HG03575 (cell line): ENCODE results near the gene ROMO1.
"Not testable (repeated sequence)": the region's sequence is repeated elsewhere in the genome, so short reads cannot be mapped to it uniquely, and the experiment has no call there.

Source experiments
- ATAC-seq: cut with Tn5 transposase; IDR thresholded peaks from one replicate; pipeline ENCODE4 v1.9.1; 2021; ENCODE audit not compliant: unreplicated experiment, insufficient number of reproducible peaks, low FRiP score; ENCODE audit errors: extremely low read depth

The ROMO1 gene

GRCh38 chr20:35674921-35675320 lies 24.3 kb upstream of the ROMO1 start:
- no peak for ATAC-seq

DNA sequence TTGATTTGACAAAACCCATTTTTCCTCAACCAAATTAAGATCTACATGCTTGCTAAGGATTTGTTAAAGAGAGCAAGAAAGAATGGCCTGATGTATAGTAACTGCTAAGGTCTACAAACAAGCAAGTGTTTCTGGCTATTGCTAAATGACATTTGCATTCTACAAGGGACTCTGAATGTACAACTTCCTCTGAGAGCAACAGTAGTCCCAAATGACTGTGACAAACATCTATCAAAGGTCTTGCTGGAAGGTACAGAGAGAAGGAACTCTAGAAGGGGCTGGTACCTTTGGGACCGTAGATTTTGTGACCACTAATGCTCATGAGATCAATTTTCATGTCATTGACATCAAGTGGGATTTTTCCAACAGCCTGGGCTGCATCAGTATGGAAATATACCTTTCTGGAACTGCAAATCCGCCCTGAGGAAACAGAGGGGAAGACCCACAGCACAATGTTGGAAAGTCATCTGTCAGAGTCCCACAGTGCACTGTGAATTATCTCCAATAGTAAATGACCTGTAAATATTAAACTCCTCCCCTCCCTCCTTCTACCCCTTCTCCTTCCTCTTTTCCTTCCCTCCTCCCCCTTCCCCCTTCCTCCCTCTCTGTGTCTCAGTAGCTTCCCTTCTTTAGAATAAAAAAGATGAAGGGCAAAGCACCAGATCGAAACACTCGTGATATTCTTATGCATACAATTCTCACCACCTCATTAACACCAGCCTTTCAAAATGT lies 18.6 kb upstream of the ROMO1 start:
- ATAC-seq = no peak

- no peak for ATAC-seq
Measured at GRCh38 chr20:35681960-35682359, 17.2 kb upstream of the ROMO1 start.

DNA sequence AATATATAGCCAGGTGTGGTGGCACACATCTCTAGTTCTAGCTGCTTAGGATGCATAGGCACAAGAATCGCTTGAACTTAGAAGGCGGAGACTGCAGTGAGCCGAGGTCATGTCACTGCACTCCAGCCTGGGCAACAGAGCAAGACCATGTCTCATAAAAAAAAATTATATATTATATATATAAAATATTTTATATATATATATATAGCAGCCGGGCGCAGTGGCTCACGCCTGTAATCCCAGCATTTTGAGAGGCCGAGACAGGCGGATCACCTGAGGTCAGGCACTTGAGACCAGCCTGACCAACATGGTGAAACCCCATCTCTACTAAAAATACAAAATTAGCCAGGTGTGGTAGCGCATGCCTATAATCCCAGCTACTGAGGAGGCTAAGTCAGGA lies 13.8 kb upstream of the ROMO1 start:
- not testable (repeated sequence) for ATAC-seq

DNA sequence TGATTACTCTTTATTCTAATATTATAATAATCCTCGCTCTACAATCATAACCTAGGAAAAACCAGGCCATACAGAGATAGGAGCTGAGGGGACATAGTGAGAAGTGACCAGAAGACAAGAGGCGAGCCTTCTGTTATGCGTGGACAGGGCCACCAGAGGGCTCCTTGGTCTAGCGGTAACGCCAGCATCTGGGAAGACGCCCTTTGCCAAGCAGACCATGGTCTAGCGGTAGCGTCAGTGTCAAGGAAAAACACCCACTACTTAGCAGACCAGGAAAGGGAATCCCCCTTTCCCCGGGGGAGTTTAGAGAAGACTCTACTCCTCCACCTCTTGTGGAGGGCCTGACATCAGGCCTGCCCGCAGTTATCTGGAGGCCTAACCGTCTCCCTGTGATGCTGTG lies 12.3 kb upstream of the ROMO1 start:
- ATAC-seq = not testable (repeated sequence)

DNA sequence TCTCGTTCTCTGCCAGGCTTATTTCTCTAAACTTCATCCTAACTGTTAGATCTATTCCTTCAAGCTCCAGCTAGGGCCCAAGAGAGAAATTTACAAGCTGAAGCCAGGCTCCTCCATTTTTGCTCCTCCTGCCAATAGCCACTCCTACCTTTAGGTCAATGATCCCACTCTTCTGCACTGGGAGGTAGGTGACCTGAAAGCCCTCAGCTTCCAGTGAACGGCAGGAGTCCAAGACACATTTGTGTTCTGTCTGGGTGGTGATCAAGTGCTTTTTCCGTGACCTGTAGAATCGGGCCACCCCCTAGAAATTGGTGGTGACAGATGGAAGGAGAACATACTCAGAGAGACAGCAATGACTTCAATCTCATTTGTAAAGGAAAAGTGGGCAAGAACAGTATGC lies 8.9 kb upstream of the ROMO1 start:
- ATAC-seq = no peak

- no peak for ATAC-seq
Measured at GRCh38 chr20:35695245-35695749, 3.9 kb upstream of the ROMO1 start.

DNA sequence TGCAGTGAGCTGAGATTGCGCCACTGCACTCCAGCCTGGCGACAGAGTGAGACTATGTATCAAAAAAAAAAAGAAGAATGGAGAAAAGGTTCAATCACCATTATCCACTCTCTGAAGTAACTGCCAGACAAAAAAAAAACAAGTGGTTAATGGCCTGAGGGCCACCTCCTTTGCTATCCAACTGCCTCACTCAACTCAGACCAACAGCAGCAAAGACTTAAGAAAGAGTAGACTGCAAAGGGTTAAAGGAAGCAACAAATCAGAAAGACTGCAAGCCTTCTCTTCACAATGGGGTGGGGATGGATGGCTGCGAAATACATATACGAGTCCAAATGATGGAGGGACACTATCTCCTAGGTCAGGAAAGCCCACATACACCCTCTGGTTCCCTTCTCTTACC lies 3.2 kb upstream of the ROMO1 start:
- no peak for ATAC-seq

GRCh38 chr20:35697696-35698297 lies 1.4 kb upstream of the ROMO1 start:
- ATAC-seq = no peak

GRCh38 chr20:35698298-35699126 lies 693 bp upstream of the ROMO1 start:
- ATAC-seq = no peak

DNA sequence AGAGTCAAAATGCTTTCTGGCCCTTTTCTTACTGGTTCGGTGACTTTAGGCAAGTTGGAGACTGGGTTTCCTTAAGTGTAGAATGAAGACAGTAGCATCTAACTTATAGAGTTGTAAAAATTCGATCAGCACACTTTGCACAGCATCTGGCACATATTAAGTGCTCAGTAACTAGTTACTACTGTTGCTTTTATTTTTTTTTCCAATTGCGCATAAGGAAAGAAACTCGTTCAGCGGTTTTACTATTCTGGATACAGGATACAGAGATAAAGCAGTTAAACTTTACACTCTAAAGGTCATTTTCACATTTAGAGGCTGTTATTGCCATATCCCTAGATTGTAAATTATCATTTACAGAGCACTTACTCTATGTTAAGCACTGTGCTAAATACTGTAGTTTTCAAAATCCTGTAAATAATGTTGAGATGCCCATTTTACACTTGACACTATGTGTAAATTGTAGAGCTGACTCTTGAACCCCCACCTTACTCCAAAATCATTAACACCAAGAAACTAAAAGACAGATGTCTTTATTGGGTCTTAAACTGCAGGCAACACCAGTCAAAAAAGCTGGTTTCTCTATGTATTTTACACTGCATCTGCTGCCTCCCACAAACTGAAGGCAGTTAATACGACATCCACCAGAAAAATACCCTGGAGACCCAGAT lies 886 bp downstream of the ROMO1 start:
- no peak for ATAC-seq

DNA sequence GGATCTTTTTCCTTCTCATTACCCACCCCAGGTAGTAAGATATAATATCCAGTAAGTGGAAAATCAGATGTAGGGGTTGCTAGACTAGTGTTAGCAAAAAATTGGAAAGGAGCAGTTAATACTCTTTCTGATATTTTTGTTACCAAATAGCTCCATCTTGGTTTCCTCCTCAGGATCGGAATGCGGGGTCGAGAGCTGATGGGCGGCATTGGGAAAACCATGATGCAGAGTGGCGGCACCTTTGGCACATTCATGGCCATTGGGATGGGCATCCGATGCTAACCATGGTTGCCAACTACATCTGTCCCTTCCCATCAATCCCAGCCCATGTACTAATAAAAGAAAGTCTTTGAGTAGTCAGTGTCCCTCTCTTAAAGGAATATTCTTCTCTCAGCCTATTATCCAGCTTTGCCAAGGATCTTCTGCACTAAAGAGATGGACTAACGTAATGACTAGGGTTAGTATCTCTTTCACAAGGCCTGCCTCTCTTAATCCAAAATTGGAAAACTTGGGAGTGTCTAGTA lies 1.5 kb downstream of the ROMO1 start:
- ATAC-seq = no peak

DNA sequence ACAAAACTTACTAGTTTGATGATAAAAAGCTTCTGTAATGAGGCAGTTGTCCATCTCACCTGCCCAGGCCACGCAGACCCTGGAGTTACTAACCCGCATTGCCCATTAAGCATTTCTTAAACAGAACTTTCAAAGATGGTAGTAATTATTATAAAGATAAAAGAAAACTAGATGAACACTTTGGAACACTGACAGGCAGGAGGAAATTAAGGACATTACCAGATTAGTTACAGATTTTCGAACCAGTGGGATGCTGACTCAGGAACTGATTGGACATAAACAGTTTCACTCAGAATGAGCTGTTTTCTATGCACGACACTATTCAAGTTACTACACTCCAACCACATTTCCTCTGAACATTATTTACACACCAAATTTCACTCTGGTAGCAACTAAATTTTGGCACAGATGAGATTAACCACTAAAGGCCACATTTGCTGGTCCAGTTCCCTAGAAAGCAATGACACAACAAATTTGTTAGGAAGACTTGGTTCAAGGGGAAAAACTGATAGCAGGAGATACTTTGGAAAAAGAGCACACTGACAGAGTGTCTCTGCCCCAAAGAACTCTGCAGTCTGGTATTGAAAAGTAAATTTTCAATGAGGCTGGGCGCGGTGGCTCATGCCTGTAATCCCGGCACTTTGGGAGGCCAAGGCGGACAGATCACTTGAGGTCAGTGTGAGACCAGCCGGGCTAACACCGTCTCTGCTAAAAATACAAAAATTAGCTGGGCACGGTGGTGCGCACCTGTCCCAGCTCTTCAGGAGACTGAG lies 3.0 kb downstream of the ROMO1 start:
- ATAC-seq = no peak

DNA sequence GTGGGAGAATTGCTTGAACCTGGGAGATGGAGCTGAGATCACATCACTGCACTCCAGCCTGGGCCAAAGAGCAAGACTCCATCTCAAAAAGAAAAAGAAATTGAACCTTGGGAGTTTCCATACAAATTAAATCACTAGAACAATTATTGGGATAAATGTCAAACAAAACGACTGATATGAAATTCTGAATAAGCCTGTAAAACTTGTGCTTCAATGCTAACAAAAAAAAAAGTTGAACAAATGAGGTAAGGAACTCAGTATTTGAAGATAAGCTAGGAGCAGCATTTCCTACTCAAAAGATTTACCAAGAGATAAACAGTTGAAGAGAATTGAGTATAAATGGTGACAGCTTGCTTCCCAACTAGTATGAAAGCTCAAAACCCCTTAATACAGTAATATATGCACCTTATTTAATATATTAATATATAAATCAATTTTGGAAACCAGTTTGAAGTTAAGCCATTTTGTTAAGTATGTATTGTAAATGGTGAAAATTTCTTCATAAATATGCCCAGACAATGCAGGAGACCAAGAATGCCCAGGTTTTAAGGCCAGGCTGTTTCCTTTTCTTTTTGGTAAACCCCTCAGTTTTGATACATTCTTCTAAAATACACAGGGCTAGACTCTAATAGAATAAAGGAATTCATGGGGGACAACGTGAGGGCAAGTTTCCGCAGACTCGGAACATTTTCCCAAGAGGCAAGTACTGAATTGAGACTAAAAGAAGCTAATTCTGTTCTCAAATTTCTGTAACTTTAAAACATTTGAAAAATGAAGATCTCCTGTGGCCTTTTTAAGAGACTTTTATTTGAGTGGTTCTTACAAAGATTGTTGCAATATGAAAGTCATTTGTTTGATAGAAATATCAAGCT lies 3.9 kb downstream of the ROMO1 start:
- no peak for ATAC-seq

GRCh38 chr20:35704514-35705261 lies 5.5 kb downstream of the ROMO1 start:
- no peak for ATAC-seq

- ATAC-seq = not testable (repeated sequence)
Measured at GRCh38 chr20:35705894-35706293, 6.7 kb downstream of the ROMO1 start.
